ENCODE data around the gene TGIF2.
"Not testable (repeated sequence)": the region's sequence is repeated elsewhere in the genome, so short reads cannot be mapped to it uniquely, and the experiment has no call there.

The TGIF2 gene

DNA sequence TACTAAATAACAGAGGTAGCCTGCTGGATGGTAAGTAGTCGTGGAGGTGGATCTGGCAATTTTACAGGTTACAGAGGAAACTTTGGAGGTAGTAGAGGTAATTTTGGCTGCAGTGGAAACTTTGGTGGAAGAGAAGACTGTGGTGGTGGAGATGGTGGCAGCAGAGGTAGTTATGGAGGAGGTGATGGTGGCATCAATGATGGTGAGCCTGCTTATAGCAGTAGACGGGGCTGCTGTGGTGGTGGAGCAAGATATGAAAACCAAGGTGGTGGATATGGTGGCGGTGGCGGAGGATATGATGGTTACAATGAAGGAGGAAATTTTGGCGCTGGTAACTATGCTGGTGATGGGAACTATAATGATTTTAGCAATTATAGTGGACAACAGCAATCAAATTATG is 47.5 kb downstream of the TGIF2 start:
- DNase-seq = no peak

DNA sequence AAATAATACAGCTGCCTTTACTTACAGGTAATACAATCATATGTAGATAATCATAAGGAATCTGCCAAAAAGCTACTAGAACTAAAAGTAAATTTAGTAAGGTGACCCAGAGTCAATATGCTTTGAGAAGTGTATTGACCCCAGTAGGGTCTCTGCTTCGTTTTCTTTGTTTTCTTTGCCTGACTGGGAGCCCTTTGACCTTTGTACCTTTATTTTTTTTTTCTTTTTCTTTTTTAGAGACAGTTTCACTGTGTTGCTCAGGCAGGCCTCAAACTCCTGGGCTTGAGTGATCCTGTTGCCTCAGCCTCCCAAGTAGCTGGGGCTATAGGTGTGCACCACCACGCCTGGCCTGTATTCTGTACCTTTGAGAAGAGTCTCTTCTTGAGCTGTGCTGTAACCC is 50.0 kb downstream of the TGIF2 start:
- no peak for DNase-seq

DNA sequence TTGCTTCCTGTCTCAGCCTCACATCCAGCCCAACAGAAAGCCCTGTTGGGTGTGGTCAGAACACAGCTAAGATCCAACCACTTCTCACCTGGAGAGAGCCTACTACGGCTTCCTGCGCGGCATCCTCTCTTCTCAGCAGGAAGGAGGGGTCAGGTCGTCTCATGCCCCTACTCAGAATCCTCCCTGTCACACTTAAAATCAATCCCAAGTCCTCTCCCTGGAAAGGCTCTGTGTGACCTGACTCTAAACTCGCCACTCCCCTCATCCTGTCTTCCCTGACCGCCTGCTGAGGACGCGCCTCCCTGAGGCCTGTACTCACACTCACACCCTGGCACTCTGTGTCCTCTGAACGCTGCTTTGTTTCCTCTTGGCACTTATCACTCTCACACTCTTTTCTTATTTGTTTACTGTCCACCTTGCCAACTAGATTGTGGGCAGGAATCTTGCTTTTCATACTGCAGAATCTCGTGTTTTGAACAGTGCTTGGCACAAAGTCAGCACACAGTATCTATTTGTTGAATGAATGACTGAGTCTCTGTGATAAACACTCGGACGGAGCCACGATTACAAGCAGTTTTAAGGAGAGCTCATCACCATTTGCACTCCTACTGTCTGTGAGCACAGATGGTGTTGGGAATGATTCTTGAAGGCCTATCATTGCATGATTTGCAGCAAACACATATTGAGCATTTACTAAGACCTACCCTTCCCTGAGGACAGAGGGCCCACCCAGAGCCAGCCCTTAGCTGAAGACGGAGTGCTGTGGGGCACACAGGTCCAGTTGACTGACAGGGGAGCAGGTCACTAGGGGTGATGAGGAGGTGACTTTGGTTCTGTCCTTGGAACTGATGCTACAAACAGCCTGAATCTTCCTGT is 50.9 kb downstream of the TGIF2 start:
- DNase-seq = peak; percentile 80

DNA sequence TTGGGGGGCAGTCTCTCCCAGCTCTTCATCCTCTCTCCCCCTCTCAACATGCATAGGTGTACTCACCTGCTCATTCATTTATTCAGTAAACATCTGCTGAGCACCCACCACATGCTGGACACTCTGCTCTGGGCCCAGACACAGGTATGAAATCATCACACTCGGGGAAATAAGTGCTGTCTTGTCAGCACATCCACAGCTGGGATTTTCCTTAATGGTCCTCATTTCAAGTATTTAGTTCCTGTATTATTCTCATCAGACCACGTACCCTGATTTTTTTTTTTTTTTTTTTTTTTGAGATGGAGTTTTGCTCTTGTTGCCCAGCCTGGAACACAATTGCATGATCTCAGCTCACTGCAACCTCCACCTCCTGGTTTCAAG is 51.5 kb downstream of the TGIF2 start:
- DNase-seq = no peak

DNA sequence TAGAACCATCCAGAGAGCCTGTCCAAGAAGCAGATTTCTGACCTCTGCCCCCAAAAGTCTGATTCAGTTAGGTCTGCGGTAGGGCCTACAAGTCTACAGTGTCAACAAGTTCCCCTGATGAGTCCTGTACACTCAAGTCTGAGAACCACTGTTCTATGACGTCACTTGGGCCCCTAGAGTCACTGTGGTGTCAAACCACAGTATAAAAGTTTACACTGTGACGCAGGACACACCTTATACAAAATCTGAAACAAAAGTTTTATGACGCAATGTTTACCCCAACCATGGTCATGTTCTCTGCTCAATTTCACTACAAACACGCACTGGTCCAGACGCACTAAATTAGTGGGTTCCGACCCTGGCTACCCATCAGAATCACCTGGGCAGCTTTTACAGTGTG is 54.7 kb downstream of the TGIF2 start:
- DNase-seq = no peak

DNA sequence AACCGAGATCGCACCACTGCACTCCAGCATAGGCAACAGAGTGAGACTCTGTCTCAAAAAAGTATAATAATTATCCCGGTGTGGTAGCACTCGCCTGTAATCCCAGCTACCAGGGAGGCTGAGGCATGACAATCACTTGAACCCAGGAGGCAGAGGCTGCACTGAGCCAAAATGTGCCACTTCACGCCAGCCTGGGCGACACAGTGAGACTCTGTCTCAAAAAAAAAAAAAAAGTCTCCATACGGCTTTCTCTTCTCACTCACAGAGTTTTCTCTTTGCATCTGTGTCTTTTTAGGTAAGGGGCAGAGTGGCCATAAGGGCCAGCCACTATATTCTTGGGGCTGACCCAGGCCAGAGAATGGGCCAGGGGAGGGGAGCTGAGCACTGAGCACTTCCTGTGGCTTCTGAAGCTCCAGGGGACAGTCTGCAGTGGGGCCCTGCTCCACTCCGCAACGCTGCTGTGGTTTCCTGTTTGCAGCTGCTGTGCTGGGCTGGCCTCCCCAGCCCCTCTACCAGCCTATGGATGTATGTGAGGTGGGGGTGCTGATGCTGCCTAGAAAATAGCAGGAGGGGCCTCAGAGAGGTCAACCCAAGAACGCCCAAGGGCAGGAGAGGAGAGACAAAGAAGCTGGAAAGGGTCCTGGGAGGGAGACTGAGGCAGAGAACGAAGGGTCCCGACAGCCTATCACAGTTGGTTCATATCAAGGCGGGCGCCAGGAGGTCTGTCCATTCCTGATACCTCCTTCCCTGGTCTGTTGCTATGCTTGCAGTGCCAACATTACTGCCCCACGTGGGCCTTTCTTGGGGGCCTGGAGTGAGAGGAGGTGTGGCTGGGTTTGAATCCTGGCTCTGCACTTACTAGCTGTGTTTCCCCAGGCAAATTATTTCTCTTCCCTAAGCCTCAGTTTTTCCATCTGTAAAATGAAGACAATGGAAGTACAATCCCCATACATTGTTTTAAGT is 56.6 kb downstream of the TGIF2 start:
- DNase-seq = peak; percentile 83

DNA sequence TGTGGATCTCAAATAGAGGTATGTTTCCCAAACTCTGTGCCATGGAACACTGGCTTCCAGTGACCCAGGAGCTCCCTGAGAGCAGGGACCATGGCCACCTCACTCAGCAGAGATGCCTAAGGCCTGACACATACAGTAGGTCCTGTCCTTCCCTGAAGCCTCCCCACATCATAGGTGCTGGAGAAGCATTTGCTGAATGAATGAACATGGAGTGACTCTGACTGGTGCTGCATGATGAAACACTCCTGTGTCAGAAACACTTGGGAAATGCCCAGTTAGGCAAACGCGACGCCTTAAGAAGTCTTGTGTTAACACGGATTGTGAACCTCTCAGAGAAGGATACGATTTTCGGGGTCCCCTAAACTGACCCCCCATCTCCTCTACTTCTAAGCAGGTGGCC is 58.2 kb downstream of the TGIF2 start:
- DNase-seq = no peak

DNA sequence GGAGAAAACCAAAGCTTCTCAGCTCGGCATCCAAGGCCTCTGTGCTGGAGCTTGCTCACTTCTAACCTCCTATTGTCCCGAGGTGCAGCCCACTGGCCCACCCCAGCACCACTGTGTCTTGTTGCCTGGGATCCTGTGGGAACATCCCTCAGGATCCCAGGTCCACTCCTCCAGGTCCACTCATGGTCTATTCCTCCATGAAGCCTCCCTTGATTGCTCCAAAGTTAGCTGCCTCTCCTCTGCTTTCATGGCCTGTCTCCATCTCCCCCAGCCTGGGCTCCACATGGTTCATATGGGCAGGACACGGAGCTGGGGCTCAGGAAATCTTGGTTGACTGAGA is 58.7 kb downstream of the TGIF2 start:
- no peak for DNase-seq

DNA sequence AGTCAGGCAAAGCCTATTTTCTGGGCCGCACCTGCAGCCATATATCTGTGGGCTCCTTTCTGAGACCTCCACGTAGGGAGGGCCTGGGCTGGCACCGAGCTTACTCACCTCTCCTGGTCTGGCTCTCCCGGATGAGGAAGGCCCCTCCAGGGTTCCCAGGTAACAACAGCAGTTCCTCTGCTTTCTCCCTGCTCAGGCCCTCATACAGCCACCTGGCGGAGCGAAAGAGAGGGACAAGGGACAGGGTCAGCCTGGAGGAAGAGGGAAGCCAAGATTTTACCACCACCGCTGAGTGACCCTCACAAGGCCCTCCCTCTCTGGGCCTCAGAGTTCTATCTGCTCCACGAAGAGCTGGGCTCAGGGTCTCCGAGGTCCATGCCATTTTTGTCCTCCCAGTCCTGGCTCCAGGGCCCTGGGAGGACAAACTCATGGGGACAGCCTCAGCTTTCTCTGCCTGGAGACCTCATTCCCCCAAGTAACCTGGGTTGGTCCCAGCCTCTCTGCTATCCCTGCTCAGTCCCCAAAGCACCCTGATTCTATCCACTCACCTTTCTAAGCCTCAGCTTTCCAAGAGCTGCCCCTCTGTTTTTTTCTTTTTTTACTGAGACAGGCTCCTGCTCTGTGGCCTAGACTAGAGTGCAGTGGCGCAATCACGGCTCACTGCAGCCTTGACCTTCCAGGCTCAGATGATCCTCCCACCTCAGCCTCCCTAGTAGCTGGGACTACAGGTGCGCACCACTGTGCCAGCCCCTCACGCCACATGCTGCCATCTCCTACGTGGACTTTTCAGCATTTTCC is 59.3 kb downstream of the TGIF2 start:
- no peak for DNase-seq

DNA sequence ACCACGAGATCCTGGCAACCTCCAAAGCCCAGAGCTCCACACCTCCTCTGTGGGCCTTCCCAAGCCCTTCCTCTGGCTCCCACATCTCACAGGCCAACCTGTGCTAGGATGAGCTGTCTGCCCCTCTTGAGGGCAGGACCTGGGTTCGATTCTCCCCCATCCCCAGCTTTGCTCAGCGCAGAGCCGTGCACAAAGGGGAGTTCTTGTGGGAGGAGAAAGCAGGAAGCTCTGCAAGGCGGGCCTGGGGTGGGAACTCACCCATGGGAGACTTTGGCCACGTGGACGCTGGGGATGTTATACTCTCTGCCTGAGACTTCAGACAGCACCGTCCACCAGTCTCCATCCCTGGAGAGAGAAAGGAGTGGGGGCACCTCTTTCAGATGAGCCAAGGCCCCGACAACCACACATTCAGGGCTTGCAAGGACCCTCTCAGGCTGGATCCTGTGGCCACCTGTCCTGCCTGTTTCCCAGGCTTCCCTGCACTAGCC is 59.9 kb downstream of the TGIF2 start:
- no peak for DNase-seq

DNA sequence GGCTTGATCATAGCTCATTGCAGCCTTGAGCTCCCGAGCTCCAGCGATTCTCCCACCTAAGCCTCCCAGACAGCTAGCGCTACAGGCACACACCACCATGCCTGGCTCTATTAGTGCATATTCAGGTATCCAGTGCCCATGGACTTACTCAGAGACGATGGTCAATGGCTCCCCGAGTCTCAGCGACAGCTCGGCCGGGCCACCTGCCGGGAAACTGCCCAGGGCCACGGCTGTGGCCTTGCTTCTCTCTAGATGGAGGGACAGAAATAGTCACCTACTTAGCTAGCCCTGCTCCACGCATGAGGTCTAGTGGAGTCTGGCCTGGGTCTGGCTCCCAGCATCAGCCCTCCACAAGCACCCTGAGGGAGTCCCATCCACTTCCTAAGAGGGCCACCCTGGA is 60.9 kb downstream of the TGIF2 start:
- no peak for DNase-seq

DNA sequence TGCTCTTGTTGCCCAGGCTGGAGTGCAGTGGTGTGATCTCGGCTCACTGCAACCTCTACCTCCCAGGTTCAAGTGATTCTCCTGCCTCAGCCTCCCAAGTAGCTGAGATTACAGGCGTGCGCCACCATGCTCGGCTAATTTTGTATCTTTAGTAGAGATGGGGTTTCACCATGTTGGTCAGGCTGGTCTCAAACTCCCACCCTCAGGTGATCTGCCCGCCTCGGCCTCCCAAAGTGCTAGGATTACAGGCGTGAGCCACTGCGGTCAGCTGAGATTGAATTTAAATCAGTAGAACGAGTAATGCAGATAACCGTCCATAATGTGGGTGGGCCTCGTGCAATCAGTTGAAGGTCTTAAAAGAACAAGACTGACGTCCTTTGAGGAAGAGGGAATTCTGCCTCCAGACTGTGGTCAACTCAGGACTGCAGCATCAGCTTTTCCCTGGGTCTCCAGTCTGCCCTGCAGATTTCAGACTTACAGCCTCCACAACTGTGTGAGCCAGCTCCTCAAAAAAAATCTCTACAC is 65.5 kb downstream of the TGIF2 start:
- DNase-seq = not testable (repeated sequence)

DNA sequence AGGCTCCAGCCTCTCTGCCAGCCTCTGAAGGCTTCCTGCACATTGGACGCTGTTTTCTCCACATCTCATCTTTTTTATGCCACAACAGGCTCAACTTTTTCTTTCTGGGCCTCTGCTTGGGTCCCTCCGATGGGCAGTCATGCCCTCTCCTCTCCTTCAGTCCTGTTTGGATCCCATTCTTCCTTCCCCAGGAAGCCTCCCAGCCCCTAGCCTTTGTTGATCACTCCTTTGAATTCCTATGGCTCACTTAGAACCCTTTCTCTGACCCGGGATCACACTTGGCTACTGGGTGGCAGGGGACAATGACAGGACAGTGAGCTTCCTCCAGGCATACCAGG is 68.1 kb downstream of the TGIF2 start:
- DNase-seq = no peak

DNA sequence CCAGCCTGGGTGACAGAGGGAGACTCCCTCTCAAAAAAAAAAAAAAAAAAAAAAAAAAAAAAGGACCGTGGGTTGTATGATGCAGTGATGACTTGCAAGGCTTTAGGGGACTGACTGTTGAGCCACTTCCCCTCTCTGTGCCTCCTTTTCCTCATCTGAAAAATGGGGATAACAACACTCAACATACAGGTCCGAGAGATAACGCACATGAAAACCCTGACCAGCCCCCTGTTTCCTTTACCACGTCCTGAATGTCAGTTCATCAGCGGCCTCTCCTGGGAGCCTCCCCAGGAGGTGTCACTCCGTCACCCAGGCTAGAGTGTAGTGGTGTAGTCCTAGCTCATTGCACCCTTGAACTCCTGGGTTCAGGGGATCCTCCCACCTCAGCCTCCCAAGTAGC is 68.7 kb downstream of the TGIF2 start:
- DNase-seq = peak; percentile 84
